Activated naive CD4-positive, alpha-beta T cell treated with anti-CD3 and anti-CD28 coated beads, Interleukin-2, amount 50 U/mL, for 24 hours (primary cell): ENCODE results near the gene PNISR.

Experiments
- H3K27ac Mint-ChIP-seq: one replicate; pipeline ENCODE4 v1.8.0; 2021; ENCODE audit warnings: mild to moderate bottlenecking, mixed read lengths
- H3K27me3 Mint-ChIP-seq: one replicate; pipeline ENCODE4 v1.8.0; 2021; ENCODE audit warnings: mixed read lengths
- H3K36me3 Mint-ChIP-seq: one replicate; pipeline ENCODE4 v1.8.0; 2021; ENCODE audit warnings: mixed read lengths
- H3K4me1 Mint-ChIP-seq: one replicate; pipeline ENCODE4 v1.8.0; 2021; ENCODE audit warnings: mixed read lengths
- H3K4me3 Mint-ChIP-seq: one replicate; pipeline ENCODE4 v1.8.0; 2021; ENCODE audit warnings: mild to moderate bottlenecking, mixed read lengths
- H3K9me3 Mint-ChIP-seq: one replicate; pipeline ENCODE4 v1.8.0; 2021; ENCODE audit warnings: mixed read lengths

Gene PNISR

GRCh38 chr6:99422912-99423311 is 2.2 kb downstream of the PNISR start:
- no peak overlapping the region for H3K27ac Mint-ChIP-seq
- H3K27me3 Mint-ChIP-seq = no peaks in the 10 kb centered on the region
- no peaks in the 10 kb centered on the region for H3K9me3 Mint-ChIP-seq
- H3K4me3 Mint-ChIP-seq = peak overlapping the region; percentile 94
- peaks cover 75% of the 10 kb centered on the region for H3K4me1 Mint-ChIP-seq
- H3K36me3 Mint-ChIP-seq = peaks cover 9% of the 10 kb centered on the region

- H3K4me1 Mint-ChIP-seq = peaks cover 79% of the 10 kb centered on the region
- H3K4me3 Mint-ChIP-seq = peak overlapping the region; percentile 33
- H3K9me3 Mint-ChIP-seq = no peaks in the 10 kb centered on the region
- no peaks in the 10 kb centered on the region for H3K27me3 Mint-ChIP-seq
- H3K36me3 Mint-ChIP-seq = peaks cover 9% of the 10 kb centered on the region
- peak overlapping the region; percentile 65 for H3K27ac Mint-ChIP-seq
Observed at GRCh38 chr6:99416892-99417767, 8.0 kb downstream of the PNISR start.

GRCh38 chr6:99416226-99416625 is 8.9 kb downstream of the PNISR start:
- H3K9me3 Mint-ChIP-seq = no peaks in the 10 kb centered on the region
- peak overlapping the region; percentile 55 for H3K27ac Mint-ChIP-seq
- peak overlapping the region; percentile 19 for H3K4me3 Mint-ChIP-seq
- peaks cover 77% of the 10 kb centered on the region for H3K4me1 Mint-ChIP-seq
- peaks cover 8% of the 10 kb centered on the region for H3K36me3 Mint-ChIP-seq
- H3K27me3 Mint-ChIP-seq = no peaks in the 10 kb centered on the region

- Mint-ChIP-seq H3K36me3 (peaks cover 8% of the 10 kb centered on the region), H3K9me3 (no peaks in the 10 kb centered on the region), H3K27ac (peak overlapping the region; percentile 59), H3K27me3 (no peaks in the 10 kb centered on the region), H3K4me3 (no peak overlapping the region), H3K4me1 (peaks cover 75% of the 10 kb centered on the region)
Observed at GRCh38 chr6:99415446-99415845, 9.7 kb downstream of the PNISR start.

- Mint-ChIP-seq H3K27me3 (no peaks in the 10 kb centered on the region), H3K4me1 (peaks cover 53% of the 10 kb centered on the region), H3K36me3 (peaks cover 15% of the 10 kb centered on the region), H3K27ac (peak overlapping the region; percentile 84), H3K9me3 (no peaks in the 10 kb centered on the region), H3K4me3 (no peak overlapping the region)
Observed at GRCh38 chr6:99412065-99412464, 13.0 kb downstream of the PNISR start.

GRCh38 chr6:99409672-99410071 is 15.4 kb downstream of the PNISR start:
- Mint-ChIP-seq H3K9me3 (no peaks in the 10 kb centered on the region), H3K36me3 (peaks cover 21% of the 10 kb centered on the region), H3K27ac (no peak overlapping the region), H3K27me3 (no peaks in the 10 kb centered on the region), H3K4me1 (peaks cover 35% of the 10 kb centered on the region), H3K4me3 (no peak overlapping the region)

GRCh38 chr6:99407076-99407475 is 18.0 kb downstream of the PNISR start:
- peaks cover 20% of the 10 kb centered on the region for H3K36me3 Mint-ChIP-seq
- H3K27me3 Mint-ChIP-seq = no peaks in the 10 kb centered on the region
- H3K27ac Mint-ChIP-seq = no peak overlapping the region
- H3K4me1 Mint-ChIP-seq = peaks cover 13% of the 10 kb centered on the region
- no peak overlapping the region for H3K4me3 Mint-ChIP-seq
- no peaks in the 10 kb centered on the region for H3K9me3 Mint-ChIP-seq

- Mint-ChIP-seq H3K27me3 (no peaks in the 10 kb centered on the region), H3K4me1 (no peaks in the 10 kb centered on the region), H3K27ac (no peak overlapping the region), H3K9me3 (no peaks in the 10 kb centered on the region), H3K4me3 (no peak overlapping the region), H3K36me3 (peaks cover 20% of the 10 kb centered on the region)
Observed at GRCh38 chr6:99402448-99402847, 22.7 kb downstream of the PNISR start.

- Mint-ChIP-seq H3K4me3 (no peak overlapping the region), H3K4me1 (peaks cover 17% of the 10 kb centered on the region), H3K27ac (no peak overlapping the region), H3K27me3 (no peaks in the 10 kb centered on the region), H3K9me3 (no peaks in the 10 kb centered on the region), H3K36me3 (peaks cover 9% of the 10 kb centered on the region)
Observed at GRCh38 chr6:99397287-99397686, 27.8 kb downstream of the PNISR start.

- Mint-ChIP-seq H3K9me3 (no peaks in the 10 kb centered on the region), H3K27me3 (no peaks in the 10 kb centered on the region), H3K4me1 (peaks cover 21% of the 10 kb centered on the region), H3K36me3 (peaks cover 2% of the 10 kb centered on the region), H3K27ac (peak within 1 kb of the TSS; percentile 96), H3K4me3 (peak within 1 kb of the TSS; percentile 93)
Observed at GRCh38 chr6:99393698-99394531, 31.2 kb downstream of the PNISR start, which contains the start of gene COQ3. COQ3 (minus strand) TSS chr6:99394195; CDS start chr6:99394179, 16 bp downstream.

GRCh38 chr6:99393366-99393697 is 31.8 kb downstream of the PNISR start:
- peak overlapping the region; percentile 93 for H3K4me3 Mint-ChIP-seq
- H3K27ac Mint-ChIP-seq = peak overlapping the region; percentile 96
- no peaks in the 10 kb centered on the region for H3K27me3 Mint-ChIP-seq
- H3K9me3 Mint-ChIP-seq = no peaks in the 10 kb centered on the region
- peaks cover 2% of the 10 kb centered on the region for H3K36me3 Mint-ChIP-seq
- peaks cover 21% of the 10 kb centered on the region for H3K4me1 Mint-ChIP-seq

- no peak overlapping the region for H3K4me3 Mint-ChIP-seq
- H3K27me3 Mint-ChIP-seq = no peaks in the 10 kb centered on the region
- no peak overlapping the region for H3K27ac Mint-ChIP-seq
- H3K9me3 Mint-ChIP-seq = no peaks in the 10 kb centered on the region
- peaks cover 2% of the 10 kb centered on the region for H3K36me3 Mint-ChIP-seq
- H3K4me1 Mint-ChIP-seq = peaks cover 28% of the 10 kb centered on the region
Observed at GRCh38 chr6:99390896-99391295, 34.2 kb downstream of the PNISR start.

- Mint-ChIP-seq H3K4me1 (peaks cover 8% of the 10 kb centered on the region), H3K27ac (no peak overlapping the region), H3K9me3 (no peaks in the 10 kb centered on the region), H3K27me3 (no peaks in the 10 kb centered on the region), H3K36me3 (peaks cover 5% of the 10 kb centered on the region), H3K4me3 (no peak overlapping the region)
Observed at GRCh38 chr6:99384507-99384906, 40.6 kb downstream of the PNISR start.

- Mint-ChIP-seq H3K27ac (no peak overlapping the region), H3K27me3 (no peaks in the 10 kb centered on the region), H3K36me3 (peaks cover 10% of the 10 kb centered on the region), H3K4me3 (no peak overlapping the region), H3K9me3 (no peaks in the 10 kb centered on the region), H3K4me1 (no peaks in the 10 kb centered on the region)
Observed at GRCh38 chr6:99378636-99379035, 46.5 kb downstream of the PNISR start.

- Mint-ChIP-seq H3K9me3 (no peaks in the 10 kb centered on the region), H3K4me1 (no peaks in the 10 kb centered on the region), H3K4me3 (no peak overlapping the region), H3K27ac (no peak overlapping the region), H3K36me3 (peaks cover 8% of the 10 kb centered on the region), H3K27me3 (no peaks in the 10 kb centered on the region)
Observed at GRCh38 chr6:99369533-99369932, 55.6 kb downstream of the PNISR start.

GRCh38 chr6:99366852-99367251 is 58.3 kb downstream of the PNISR start:
- Mint-ChIP-seq H3K9me3 (no peaks in the 10 kb centered on the region), H3K27me3 (no peaks in the 10 kb centered on the region), H3K4me3 (no peak overlapping the region), H3K4me1 (no peaks in the 10 kb centered on the region), H3K36me3 (peaks cover 6% of the 10 kb centered on the region), H3K27ac (no peak overlapping the region)
